Measurements from ENCODE around the gene FOXJ1. TPM values are rescaled to one million over a fixed set of nuclear protein-coding genes. Genes with fewer than 3 reads are reported as not detected.

The FOXJ1 gene
- polyA plus RNA-seq, 3 donors = 28.2 to 31.7 (median 31.5) TPM

- no peak for DNase-seq
Measured at GRCh38 chr17:76164331-76164730, 23.3 kb upstream of the FOXJ1 start.

GRCh38 chr17:76163919-76164318, 22.9 kb upstream of the FOXJ1 start:
- no peak for DNase-seq

GRCh38 chr17:76161619-76162266, 20.7 kb upstream of the FOXJ1 start:
- no peak for DNase-seq

GRCh38 chr17:76160896-76161528, 20.0 kb upstream of the FOXJ1 start:
- DNase-seq = no peak

GRCh38 chr17:76159157-76159556, 18.1 kb upstream of the FOXJ1 start:
- DNase-seq = no peak

GRCh38 chr17:76157759-76158158, 16.7 kb upstream of the FOXJ1 start:
- no peak for DNase-seq

GRCh38 chr17:76156662-76156991, 15.6 kb upstream of the FOXJ1 start:
- no peak for DNase-seq

GRCh38 chr17:76155988-76156661, 15.1 kb upstream of the FOXJ1 start:
- no peak for DNase-seq

GRCh38 chr17:76154936-76155845, 14.1 kb upstream of the FOXJ1 start:
- no peak for DNase-seq

GRCh38 chr17:76154292-76154691, 13.2 kb upstream of the FOXJ1 start:
- DNase-seq = no peak

- no peak for DNase-seq
Measured at GRCh38 chr17:76153640-76154039, 12.6 kb upstream of the FOXJ1 start.

- DNase-seq = no peak
Measured at GRCh38 chr17:76153202-76153601, 12.2 kb upstream of the FOXJ1 start.

GRCh38 chr17:76152591-76152990, 11.5 kb upstream of the FOXJ1 start:
- no peak for DNase-seq

GRCh38 chr17:76151896-76152454, 10.9 kb upstream of the FOXJ1 start:
- DNase-seq = no peak

GRCh38 chr17:76150712-76151622, 9.9 kb upstream of the FOXJ1 start:
- DNase-seq = no peak

GRCh38 chr17:76149214-76149613, 8.2 kb upstream of the FOXJ1 start:
- no peak for DNase-seq

- DNase-seq = no peak
Measured at GRCh38 chr17:76148015-76148326, 6.9 kb upstream of the FOXJ1 start.

GRCh38 chr17:76147211-76148014, 6.4 kb upstream of the FOXJ1 start:
- DNase-seq = no peak

GRCh38 chr17:76146053-76146851, 5.2 kb upstream of the FOXJ1 start:
- no peak for DNase-seq
